Measurements from ENCODE around the gene RMP24.

DNA sequence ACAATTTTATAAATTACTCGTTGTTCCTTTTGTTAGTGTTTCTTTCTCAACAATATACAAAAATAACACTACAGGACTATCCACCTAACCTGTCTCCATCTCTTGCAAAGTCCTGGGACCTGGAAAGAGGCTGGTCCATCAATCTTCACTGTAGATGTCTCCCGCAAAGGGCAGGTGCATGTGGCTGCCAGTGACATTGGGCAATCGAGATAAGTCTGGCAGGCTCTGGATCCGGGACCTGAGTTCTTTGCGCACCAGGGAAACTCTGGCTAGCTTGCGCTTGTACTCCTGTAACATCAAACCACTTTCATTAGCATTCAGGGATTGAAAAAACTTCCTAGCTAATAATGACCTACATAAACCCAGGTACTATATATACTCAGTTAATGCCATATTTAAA lies 20.5 kb downstream of the RMP24 start:
- TF ChIP-seq POLR2AphosphoS5 (IDR thresholded peaks at IDR 0.05) (no peak), POLR2A (IDR thresholded peaks at IDR 0.05) (no peak)
- TF ChIP-seq, protein P1, sequence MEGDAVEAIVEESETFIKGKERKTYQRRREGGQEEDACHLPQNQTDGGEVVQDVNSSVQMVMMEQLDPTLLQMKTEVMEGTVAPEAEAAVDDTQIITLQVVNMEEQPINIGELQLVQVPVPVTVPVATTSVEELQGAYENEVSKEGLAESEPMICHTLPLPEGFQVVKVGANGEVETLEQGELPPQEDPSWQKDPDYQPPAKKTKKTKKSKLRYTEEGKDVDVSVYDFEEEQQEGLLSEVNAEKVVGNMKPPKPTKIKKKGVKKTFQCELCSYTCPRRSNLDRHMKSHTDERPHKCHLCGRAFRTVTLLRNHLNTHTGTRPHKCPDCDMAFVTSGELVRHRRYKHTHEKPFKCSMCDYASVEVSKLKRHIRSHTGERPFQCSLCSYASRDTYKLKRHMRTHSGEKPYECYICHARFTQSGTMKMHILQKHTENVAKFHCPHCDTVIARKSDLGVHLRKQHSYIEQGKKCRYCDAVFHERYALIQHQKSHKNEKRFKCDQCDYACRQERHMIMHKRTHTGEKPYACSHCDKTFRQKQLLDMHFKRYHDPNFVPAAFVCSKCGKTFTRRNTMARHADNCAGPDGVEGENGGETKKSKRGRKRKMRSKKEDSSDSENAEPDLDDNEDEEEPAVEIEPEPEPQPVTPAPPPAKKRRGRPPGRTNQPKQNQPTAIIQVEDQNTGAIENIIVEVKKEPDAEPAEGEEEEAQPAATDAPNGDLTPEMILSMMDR (IDR thresholded peaks at IDR 0.05): no peak
